Hepatocyte (in vitro differentiated cells): ENCODE results near the gene PODXL2. TPM values are rescaled to one million over a fixed set of nuclear protein-coding genes. Genes with fewer than 3 reads are reported as not detected.

Source experiments
- DNase-seq: peaks from one replicate; pipeline ENCODE4 v3.0.0-alpha.2; 2016; ENCODE audit warnings: low spot score
- H2AFZ ChIP-seq: fragments of 200-600 bp; sonication (generic); 2 replicates; pipeline ENCODE4 v1.6.0; 2016; ENCODE audit warnings: antibody characterized with exemption, mild to moderate bottlenecking
- H3K27ac ChIP-seq: fragments of 200-600 bp; sonication (generic); 2 replicates; pipeline ENCODE4 v1.5.1; 2016; ENCODE audit warnings: mild to moderate bottlenecking
- H3K27me3 ChIP-seq: fragments of 200-600 bp; sonication (generic); 2 replicates; pipeline ENCODE4 v1.6.1; 2016
- H3K36me3 ChIP-seq: fragments of 200-600 bp; sonication (generic); replicated peaks from 2 replicates; pipeline ENCODE4 v1.5.1; 2016; ENCODE audit warnings: low read depth; ENCODE audit not compliant: insufficient read depth
- H3K4me1 ChIP-seq: fragments of 200-600 bp; sonication (generic); 2 replicates; pipeline ENCODE4 v1.5.1; 2016; ENCODE audit warnings: mild to moderate bottlenecking, moderate library complexity; ENCODE audit not compliant: insufficient read depth
- H3K4me2 ChIP-seq: fragments of 200-600 bp; sonication (generic); 2 replicates; pipeline ENCODE4 v1.6.0; 2016
- H3K4me3 ChIP-seq: fragments of 200-600 bp; sonication (generic); 2 replicates; pipeline ENCODE4 v1.5.1; 2016; ENCODE audit warnings: mild to moderate bottlenecking
- H3K79me2 ChIP-seq: fragments of 200-600 bp; sonication (generic); 2 replicates; pipeline ENCODE4 v1.6.0; 2017; ENCODE audit warnings: mild to moderate bottlenecking
- H3K9me2 ChIP-seq: fragments of 200-600 bp; sonication (generic); replicated peaks from 2 replicates; pipeline ENCODE4 v1.6.0; 2017; ENCODE audit warnings: mild to moderate bottlenecking; ENCODE audit not compliant: insufficient read depth
- H3K9me3 ChIP-seq: fragments of 200-600 bp; sonication (generic); 2 replicates; pipeline ENCODE4 v1.5.1; 2016; ENCODE audit warnings: low read depth, mild to moderate bottlenecking
- H4K20me1 ChIP-seq: fragments of 200-600 bp; sonication (generic); 2 replicates; pipeline ENCODE4 v1.6.0; 2016; ENCODE audit warnings: mild to moderate bottlenecking; ENCODE audit not compliant: insufficient read depth, poor library complexity, severe bottlenecking
- EZH2 ChIP-seq: fragments of 200-600 bp; sonication (generic); IDR thresholded peaks from 2 replicates; pipeline ENCODE4 v1.6.1; 2016; ENCODE audit warnings: antibody characterized with exemption, mild to moderate bottlenecking, borderline replicate concordance
- EZH2phosphoT487 ChIP-seq: fragments of 200-600 bp; sonication (generic); IDR thresholded peaks from one replicate; pipeline ENCODE4 v1.6.1; 2018; ENCODE audit warnings: antibody characterized with exemption, mild to moderate bottlenecking, low read depth, moderate library complexity; ENCODE audit not compliant: unreplicated experiment, severe bottlenecking
- WGBS: methylation state at CpG from one replicate; pipeline ENCODE4 v1.1.6; 2016; ENCODE audit warnings: low lambda C conversion rate; ENCODE audit errors: missing lambda C conversion rate; 5-methylcytosine and 5-hydroxymethylcytosine counted together
- polyA plus RNA-seq: library from polyadenylated mRNA; unstranded; fragments of >200 nt; fragmentation: Nextera tagmentation; extraction: Ambion mirVana; gene quantifications from 2 replicates; pipeline ENCODE4 v1.2.1, GENCODE V29; 2016
- total RNA-seq: library from RNA; depleted of rRNA; stranded (reverse); fragments of >200 nt; gene quantifications from 2 replicates; pipeline ENCODE4 v1.2.3, GENCODE V29; 2014
- TF ChIP-seq, protein P1 (sequence below): fragments of 200-600 bp; sonication (generic); IDR thresholded peaks from 2 replicates; pipeline ENCODE4 v1.5.1; 2016; ENCODE audit warnings: antibody characterized with exemption, mild to moderate bottlenecking; ENCODE audit not compliant: poor library complexity

PODXL2 gene
- total and polyA plus RNA-seq, 2 experiments from 2014 or later: 5.1 to 6.4 TPM

DNA sequence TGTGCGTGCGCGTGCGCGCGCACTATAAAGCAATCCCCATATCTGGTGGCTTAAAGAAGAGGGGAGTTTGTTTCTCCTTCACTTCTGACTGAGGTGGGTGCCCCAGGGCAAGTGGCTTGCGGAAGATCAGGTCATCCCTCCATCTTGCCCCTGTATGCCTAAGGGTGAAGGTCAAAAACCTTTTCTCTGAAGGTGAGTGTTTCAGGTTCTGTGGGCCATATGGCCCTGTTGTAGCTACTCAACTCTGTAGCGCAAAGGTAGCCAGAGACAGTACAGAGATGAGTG lies 49.3 kb downstream of the PODXL2 start:
- Histone ChIP-seq H3K27me3 (no peaks in the 10 kb centered on the region), H3K9me2 (no peaks in the 10 kb centered on the region), H3K4me1 (no peaks in the 10 kb centered on the region), H3K4me3 (no peak overlapping the region), H2AFZ (no peak overlapping the region), H3K9me3 (no peaks in the 10 kb centered on the region), H4K20me1 (no peaks in the 10 kb centered on the region), H3K36me3 (no peaks in the 10 kb centered on the region), H3K4me2 (no peak overlapping the region), H3K27ac (no peak overlapping the region), H3K79me2 (no peaks in the 10 kb centered on the region)
- no peak for DNase-seq
- TF ChIP-seq EZH2phosphoT487 (no peak), EZH2 (no peak)
- TF ChIP-seq, protein P1, sequence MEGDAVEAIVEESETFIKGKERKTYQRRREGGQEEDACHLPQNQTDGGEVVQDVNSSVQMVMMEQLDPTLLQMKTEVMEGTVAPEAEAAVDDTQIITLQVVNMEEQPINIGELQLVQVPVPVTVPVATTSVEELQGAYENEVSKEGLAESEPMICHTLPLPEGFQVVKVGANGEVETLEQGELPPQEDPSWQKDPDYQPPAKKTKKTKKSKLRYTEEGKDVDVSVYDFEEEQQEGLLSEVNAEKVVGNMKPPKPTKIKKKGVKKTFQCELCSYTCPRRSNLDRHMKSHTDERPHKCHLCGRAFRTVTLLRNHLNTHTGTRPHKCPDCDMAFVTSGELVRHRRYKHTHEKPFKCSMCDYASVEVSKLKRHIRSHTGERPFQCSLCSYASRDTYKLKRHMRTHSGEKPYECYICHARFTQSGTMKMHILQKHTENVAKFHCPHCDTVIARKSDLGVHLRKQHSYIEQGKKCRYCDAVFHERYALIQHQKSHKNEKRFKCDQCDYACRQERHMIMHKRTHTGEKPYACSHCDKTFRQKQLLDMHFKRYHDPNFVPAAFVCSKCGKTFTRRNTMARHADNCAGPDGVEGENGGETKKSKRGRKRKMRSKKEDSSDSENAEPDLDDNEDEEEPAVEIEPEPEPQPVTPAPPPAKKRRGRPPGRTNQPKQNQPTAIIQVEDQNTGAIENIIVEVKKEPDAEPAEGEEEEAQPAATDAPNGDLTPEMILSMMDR: no peak
- WGBS: 90% methylated on average over 8 of the region's 8 CpGs

DNA sequence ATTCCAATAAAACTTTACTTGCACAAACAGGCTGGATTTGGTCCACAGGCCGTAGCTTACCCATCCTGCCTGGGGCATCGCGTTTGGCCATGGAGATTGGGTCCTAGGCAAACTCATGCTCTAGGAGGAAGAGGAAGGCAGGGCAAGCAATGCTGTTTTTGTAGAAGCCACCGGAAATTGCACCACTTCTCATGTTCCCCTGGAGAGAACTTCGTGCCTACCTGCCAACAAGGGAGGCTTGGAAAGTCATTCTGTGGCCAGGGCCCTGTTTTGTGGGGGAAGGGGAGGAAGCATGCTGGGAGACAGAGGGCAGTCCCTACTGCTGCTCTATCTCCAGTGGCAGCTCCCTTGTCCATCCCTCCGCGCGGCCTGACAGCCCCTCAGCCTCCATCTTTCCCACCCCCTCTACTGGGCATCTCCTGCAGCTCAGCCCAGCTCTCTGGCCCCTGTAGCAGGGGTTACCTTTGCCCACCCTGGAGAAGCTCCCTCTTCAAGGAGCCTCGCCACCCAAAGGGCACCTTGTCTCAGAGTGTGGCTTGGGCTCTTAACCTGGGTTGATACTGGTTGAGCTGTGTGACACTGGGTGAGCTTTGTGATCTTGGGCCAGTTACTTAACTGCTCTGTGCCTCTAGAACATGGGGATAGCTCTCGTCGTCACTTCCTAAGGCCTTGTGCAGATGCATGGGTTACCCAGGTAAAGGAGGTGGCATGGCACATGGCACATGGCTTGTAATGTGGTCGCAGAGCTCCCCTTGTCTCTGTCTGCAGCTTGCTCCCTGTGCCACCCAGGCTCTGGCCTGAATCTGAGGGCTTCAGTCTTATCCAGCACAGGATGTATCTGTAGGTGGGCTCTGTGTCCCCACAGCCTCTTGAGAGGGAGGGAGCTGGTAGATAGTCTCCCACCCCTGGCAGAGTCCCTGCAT lies 49.9 kb downstream of the PODXL2 start:
- WGBS: 92% methylated on average over 12 of the region's 12 CpGs
- no peaks in the 10 kb centered on the region for H3K36me3 ChIP-seq
- no peak overlapping the region for H3K4me2 ChIP-seq
- H3K9me3 ChIP-seq: no peaks in the 10 kb centered on the region
- H3K27me3 ChIP-seq: no peaks in the 10 kb centered on the region
- H3K4me3 ChIP-seq: no peak overlapping the region
- no peaks in the 10 kb centered on the region for H3K9me2 ChIP-seq
- TF ChIP-seq EZH2 (no peak), EZH2phosphoT487 (no peak)
- TF ChIP-seq, protein P1: no peak
- no peaks in the 10 kb centered on the region for H4K20me1 ChIP-seq
- DNase-seq: no peak
- no peak overlapping the region for H3K27ac ChIP-seq
- H3K4me1 ChIP-seq: no peaks in the 10 kb centered on the region
- no peak overlapping the region for H2AFZ ChIP-seq
- no peaks in the 10 kb centered on the region for H3K79me2 ChIP-seq

GRCh38 chr3:127679534-127680145 lies 50.7 kb downstream of the PODXL2 start:
- no peaks in the 10 kb centered on the region for H3K79me2 ChIP-seq
- H2AFZ ChIP-seq: no peak overlapping the region
- no peak overlapping the region for H3K27ac ChIP-seq
- H3K9me3 ChIP-seq: no peaks in the 10 kb centered on the region
- WGBS: 91% methylated on average over 21 of the region's 21 CpGs
- no peak for DNase-seq
- H3K4me3 ChIP-seq: no peak overlapping the region
- H3K4me2 ChIP-seq: no peak overlapping the region
- no peaks in the 10 kb centered on the region for H3K36me3 ChIP-seq
- TF ChIP-seq EZH2 (no peak), EZH2phosphoT487 (no peak)
- TF ChIP-seq, protein P1: peak; percentile 7
- no peaks in the 10 kb centered on the region for H3K27me3 ChIP-seq
- no peaks in the 10 kb centered on the region for H3K4me1 ChIP-seq
- no peaks in the 10 kb centered on the region for H4K20me1 ChIP-seq
- no peaks in the 10 kb centered on the region for H3K9me2 ChIP-seq
